ENCODE results near the gene PHKB.

GRCh38 chr16:47644661-47645060 is 183.5 kb downstream of the PHKB start:
- TF ChIP-seq EP300 (IDR thresholded peaks at IDR 0.05; ENCODE audit: low read depth) (no peak), CTCF (IDR thresholded peaks at IDR 0.05) (no peak), POLR2A (IDR thresholded peaks at IDR 0.05) (no peak)
